HG03280 (cell line): ENCODE results near the gene MICAL2.

Experiments
- ATAC-seq: cut with Tn5 transposase; IDR thresholded peaks from one replicate; pipeline ENCODE4 v1.9.1; 2021; ENCODE audit warnings: mild to moderate bottlenecking, moderate library complexity; ENCODE audit not compliant: unreplicated experiment

The MICAL2 gene

GRCh38 chr11:12183827-12184620 is 73.6 kb downstream of the MICAL2 start:
- ATAC-seq = no peak

GRCh38 chr11:12184699-12185098 is 74.3 kb downstream of the MICAL2 start:
- no peak for ATAC-seq

GRCh38 chr11:12185106-12185690 is 74.8 kb downstream of the MICAL2 start:
- no peak for ATAC-seq

- no peak for ATAC-seq
Measured at GRCh38 chr11:12185914-12186313, 75.5 kb downstream of the MICAL2 start.

GRCh38 chr11:12186701-12187100 is 76.3 kb downstream of the MICAL2 start:
- no peak for ATAC-seq

- ATAC-seq = no peak
Measured at GRCh38 chr11:12187399-12187798, 77.0 kb downstream of the MICAL2 start.

GRCh38 chr11:12188548-12189317 is 78.3 kb downstream of the MICAL2 start:
- ATAC-seq = peak; percentile 55

- no peak for ATAC-seq
Measured at GRCh38 chr11:12189543-12190235, 79.3 kb downstream of the MICAL2 start.

- ATAC-seq = no peak
Measured at GRCh38 chr11:12190511-12190910, 80.1 kb downstream of the MICAL2 start.

- ATAC-seq = no peak
Measured at GRCh38 chr11:12192794-12193514, 82.6 kb downstream of the MICAL2 start.

GRCh38 chr11:12193515-12194336 is 83.3 kb downstream of the MICAL2 start:
- ATAC-seq = no peak

GRCh38 chr11:12195768-12196167 is 85.4 kb downstream of the MICAL2 start:
- ATAC-seq = peak; percentile 65

- no peak for ATAC-seq
Measured at GRCh38 chr11:12196308-12196707, 85.9 kb downstream of the MICAL2 start.

GRCh38 chr11:12196872-12197271 is 86.5 kb downstream of the MICAL2 start:
- no peak for ATAC-seq

- no peak for ATAC-seq
Measured at GRCh38 chr11:12198251-12199222, 88.1 kb downstream of the MICAL2 start.

GRCh38 chr11:12199231-12199948 is 89.0 kb downstream of the MICAL2 start:
- no peak for ATAC-seq

GRCh38 chr11:12200279-12200990 is 90.0 kb downstream of the MICAL2 start:
- ATAC-seq = no peak
